K562 (cell line): ENCODE measurements around the gene NRXN3. TPM values are rescaled to one million over a fixed set of nuclear protein-coding genes. Genes with fewer than 3 reads are reported as not detected.

Source experiments
- ATAC-seq: fragments of 200-7000 bp; cut with Tn5 transposase; 3 replicates; pipeline ENCODE4 v1.9.1; 2020; ENCODE audit warnings: moderate library complexity
- BruUV-seq: library from RNA; stranded (reverse); fragments of 400-500 nt; replicated peaks from 2 replicates; lab custom pipeline; 2021; lab: Mats Ljungman, UMichigan
- CTCF ChIA-PET: fragments of 300-600 bp; formaldehyde crosslinking; extraction: SDS; loops from one replicate; lab custom pipeline; 2021; ENCODE audit warnings: low intra/inter-chr PET ratio; lab: Yijun Ruan, JAX
- POLR2A ChIA-PET: fragments of 300-600, 350-650 bp; sonication (Branson Sonifier 250); formaldehyde crosslinking; extraction: SDS; loops from one replicate; lab custom pipeline; 2021; ENCODE audit warnings: antibody characterized with exemption, inconsistent platforms; lab: Yijun Ruan, JAX
- DNase-seq, 4 experiments: peaks; one replicate each; pipeline versions ENCODE4 v3.0.0 to v3.0.0-alpha.2; 2011 to 2018; ENCODE audit warnings: low spot score in 3 of 4, mixed read lengths in 3 of 4; ENCODE audit errors: extremely low read depth in 1 of 4
- FAIRE-seq: peaks from 2 replicates; lab custom pipeline; 2011; peaks lifted over from hg19 to GRCh38; lab: Jason Lieb, UNC
- H2AFZ ChIP-seq: 2 replicates; pipeline ENCODE4 v1.6.0; 2011; ENCODE audit warnings: low read depth, low read length, control low read depth, inconsistent platforms
- H3K27ac ChIP-seq: fragments of 200-600 bp; 3 replicates; pipeline ENCODE4 v1.8.0; 2011; ENCODE audit warnings: low read depth, mild to moderate bottlenecking, control low read depth, inconsistent platforms, low read length, moderate library complexity, mixed read lengths; ENCODE audit errors: extremely low read depth
- H3K27me3 ChIP-seq, 2 experiments: fragments of 300-600 bp in 1 of 2; 2 replicates in 1 of 2; 3 replicates in 1 of 2; pipeline versions ENCODE4 v1.6.0 to v1.8.0; 2011; ENCODE audit warnings: inconsistent platforms in 2 of 2, low read length in 2 of 2, mild to moderate bottlenecking in 1 of 2, mixed read lengths in 1 of 2, moderate library complexity in 1 of 2; ENCODE audit not compliant: control insufficient read depth in 2 of 2, insufficient read depth in 2 of 2
- H3K36me3 ChIP-seq: fragments of 300-600 bp; 3 replicates; pipeline ENCODE4 v1.8.0; 2011; ENCODE audit warnings: mild to moderate bottlenecking, low read length, inconsistent platforms; ENCODE audit not compliant: control insufficient read depth, insufficient read depth
- H3K4me1 ChIP-seq, 2 experiments: fragments of 200-600 bp in 1 of 2; replicated peaks in 1 of 2; 2 replicates in 1 of 2; 3 replicates in 1 of 2; pipeline versions ENCODE4 v1.5.1 to v1.8.0; 2011; ENCODE audit warnings: inconsistent platforms in 2 of 2, low read length in 2 of 2, mild to moderate bottlenecking in 1 of 2, mixed read lengths in 1 of 2, moderate library complexity in 1 of 2; ENCODE audit not compliant: control insufficient read depth in 2 of 2, insufficient read depth in 2 of 2
- H3K4me2 ChIP-seq: 2 replicates; pipeline ENCODE4 v1.6.1; 2011; ENCODE audit warnings: low read length, control low read depth, inconsistent platforms, mixed read lengths; ENCODE audit not compliant: insufficient read depth
- H3K4me3 ChIP-seq: fragments of 200-600 bp; sonication (generic), shearing (Covaris generic); 2 replicates; pipeline ENCODE4 v1.5.1; 2016; ENCODE audit warnings: control low read depth, inconsistent platforms
- H3K79me2 ChIP-seq: fragments of 200-600 bp; 3 replicates; pipeline ENCODE4 v1.8.0; 2011; ENCODE audit warnings: low read length, inconsistent platforms; ENCODE audit not compliant: control insufficient read depth, insufficient read depth
- H3K9ac ChIP-seq, 2 experiments: 2 replicates each; pipeline versions ENCODE4 v1.6.0 to v1.6.1; 2011; ENCODE audit warnings: low read depth in 2 of 2, low read length in 2 of 2, control low read depth in 1 of 2, inconsistent platforms in 1 of 2, mild to moderate bottlenecking in 1 of 2, mixed read lengths in 1 of 2; ENCODE audit not compliant: insufficient read depth in 1 of 2
- H3K9me1 ChIP-seq: one replicate; pipeline ENCODE4 v1.6.0; 2011; ENCODE audit warnings: inconsistent platforms, mild to moderate bottlenecking, low read length, moderate library complexity; ENCODE audit not compliant: control insufficient read depth, insufficient read depth
- H3K9me3 ChIP-seq: replicated peaks from 2 replicates; pipeline ENCODE4 v1.5.1; 2011; ENCODE audit warnings: low read depth, low read length, inconsistent platforms; ENCODE audit not compliant: control insufficient read depth, insufficient read depth
- H4K20me1 ChIP-seq: replicated peaks from 2 replicates; pipeline ENCODE4 v1.6.1; 2011; ENCODE audit warnings: low read length, inconsistent platforms, mixed read lengths; ENCODE audit not compliant: control insufficient read depth, insufficient read depth
- BRD4 ChIP-seq: fragments of 200-600 bp; sonication (generic); IDR thresholded peaks from 2 replicates; pipeline ENCODE4 v1.6.1; 2017; ENCODE audit warnings: inconsistent platforms
- BRF1 ChIP-seq: IDR thresholded peaks from 3 replicates; pipeline ENCODE4 v1.6.1; 2011; ENCODE audit warnings: borderline replicate concordance, mild to moderate bottlenecking; ENCODE audit not compliant: insufficient read length; ENCODE audit errors: extremely low read depth
- CBFB ChIP-seq: sonication (generic); formaldehyde crosslinking; IDR thresholded peaks from 2 replicates; pipeline ENCODE4 v1.4.0; 2020; ENCODE audit warnings: mild to moderate bottlenecking, missing genetic modification reagents
- CBX5 ChIP-seq: IDR thresholded peaks from 2 replicates; pipeline ENCODE4 v1.6.1; 2014; ENCODE audit warnings: low read depth, borderline replicate concordance
- CCNT2 ChIP-seq: IDR thresholded peaks from 2 replicates; pipeline ENCODE4 v1.6.1; 2011; ENCODE audit warnings: borderline replicate concordance, low read depth, mild to moderate bottlenecking, moderate library complexity, mixed read lengths, low read length; ENCODE audit not compliant: insufficient read length; ENCODE audit errors: extremely low read depth
- FOXJ3 ChIP-seq: sonication (generic); formaldehyde crosslinking; IDR thresholded peaks from 2 replicates; pipeline ENCODE4 v1.4.0; 2020; ENCODE audit warnings: mild to moderate bottlenecking, missing genetic modification reagents
- KLF16 ChIP-seq: IDR thresholded peaks from 2 replicates; pipeline ENCODE4 v1.6.1; 2016; ENCODE audit warnings: antibody characterized with exemption
- NCOA6 ChIP-seq: fragments of 450-650 bp; IDR thresholded peaks from 2 replicates; pipeline ENCODE4 v1.6.1; 2017; ENCODE audit warnings: mild to moderate bottlenecking
- RB1 ChIP-seq: fragments of 450-650 bp; IDR thresholded peaks from 2 replicates; pipeline ENCODE4 v1.6.1; 2017; ENCODE audit warnings: low read depth, mild to moderate bottlenecking
- RBBP5 ChIP-seq: fragments of 200-600 bp; sonication (generic); IDR thresholded peaks from 2 replicates; pipeline ENCODE4 v1.6.1; 2012; ENCODE audit warnings: borderline replicate concordance, mild to moderate bottlenecking, low read length, control low read depth, inconsistent platforms; ENCODE audit not compliant: insufficient read depth, poor library complexity, severe bottlenecking
- ZZZ3 ChIP-seq: fragments of 450-650 bp; IDR thresholded peaks from 2 replicates; pipeline ENCODE4 v1.6.1; 2016; ENCODE audit warnings: antibody characterized with exemption, mild to moderate bottlenecking, moderate library complexity
- WGBS: fragments of 100-300 bp; shearing (Covaris generic); methylation state at CpG from one replicate; pipeline ENCODE4 v1.1.6; 2016; ENCODE audit warnings: low coverage, mixed read lengths; ENCODE audit not compliant: insufficient coverage; ENCODE audit errors: missing lambda C conversion rate; 5-methylcytosine and 5-hydroxymethylcytosine counted together
- in situ Hi-C: fragments of 300-500 bp; cut with MboI; formaldehyde crosslinking; loops from 4 replicates; pipeline ENCODE4 v1.15.0; 2018; ENCODE audit warnings: inconsistent platforms, mixed read lengths
- intact Hi-C: fragments of 100-400 bp; cut with micrococcal nuclease; formaldehyde crosslinking; loops from 2 replicates; pipeline ENCODE4 v1.14.2; 2022
- polyA plus RNA-seq, 8 experiments: library from polyadenylated mRNA; depleted of rRNA in 4 of 8; stranded (reverse) in 5 of 8; unstranded in 3 of 8; fragments of >200 nt; fragmentation: Nextera tagmentation in 2 of 8; fragmentation: Illumina TruSeq in 1 of 8; extraction: Ambion mirVana in 2 of 8; extraction: Trizol in 1 of 8; gene quantifications; 2 replicates each; pipeline versions ENCODE4 v1.2.1 to v1.2.3, GENCODE V29; 2011 to 2014; ENCODE audit warnings: inconsistent platforms in 1 of 8, missing spikeins in 1 of 8
- total RNA-seq, 7 experiments: library from RNA; depleted of rRNA in 6 of 7; stranded (reverse); fragments of >200 nt in 6 of 7; fragmentation: Illumina TruSeq in 2 of 7; extraction: Trizol in 2 of 7; gene quantifications; 2 replicates each; pipeline versions ENCODE4 v1.2.1 to v1.2.3, GENCODE V29; 2011 to 2021; ENCODE audit warnings: low replicate concordance in 1 of 7
- TF ChIP-seq, protein P1 (sequence below): fragments of 450-650 bp; IDR thresholded peaks from 2 replicates; pipeline ENCODE4 v1.7.0; 2016; ENCODE audit warnings: borderline replicate concordance

The NRXN3 gene
- total and polyA plus RNA-seq, 9 of the 15 experiments (the other 6 are each of a cell fraction or from before 2014, with no cell fraction given) = 0.09 TPM; not detected in 8

DNA sequence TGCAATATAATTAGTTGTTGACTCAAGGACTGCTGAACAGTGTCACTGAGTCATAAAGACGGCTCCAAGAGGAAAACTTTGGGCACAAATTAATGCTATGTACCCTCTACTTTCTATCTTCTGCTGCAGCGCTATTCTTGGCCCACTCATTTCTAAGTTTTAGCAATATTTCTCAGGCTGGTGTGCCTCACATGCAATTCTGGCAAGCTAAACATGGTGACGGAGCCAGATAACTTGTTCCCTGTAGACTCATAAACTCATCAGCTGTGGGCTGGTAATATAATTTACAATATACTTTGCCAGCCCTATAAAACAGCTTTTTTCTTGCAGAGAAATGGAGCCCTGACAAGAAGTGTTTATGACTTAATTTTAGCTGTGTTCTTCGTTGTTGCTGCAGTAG is 615.1 kb downstream of the NRXN3 start:
- Histone ChIP-seq H3K27me3 (no peaks in the 10 kb centered on the region), H3K4me1 (no peaks in the 10 kb centered on the region), H4K20me1 (no peaks in the 10 kb centered on the region), H3K9ac (no peak overlapping the region), H3K4me2 (no peak overlapping the region), H3K9me1 (no peaks in the 10 kb centered on the region), H3K36me3 (no peaks in the 10 kb centered on the region), H3K27ac (no peak overlapping the region), H3K9me3 (no peaks in the 10 kb centered on the region), H3K79me2 (no peaks in the 10 kb centered on the region), H2AFZ (no peak overlapping the region), H3K4me3 (no peak overlapping the region)
- DNase-seq (no peak), ATAC-seq (no peak), FAIRE-seq (no peak)
- POLR2A ChIA-PET = no interaction called here
- TF ChIP-seq RB1 (no peak), CBX5 (no peak), KLF16 (no peak), BRF1 (no peak), ZZZ3 (no peak), CCNT2 (no peak), BRD4 (no peak), NCOA6 (no peak), CBFB (CRISPR knock-in tag) (no peak), FOXJ3 (no peak), RBBP5 (no peak)
- TF ChIP-seq, protein P1, sequence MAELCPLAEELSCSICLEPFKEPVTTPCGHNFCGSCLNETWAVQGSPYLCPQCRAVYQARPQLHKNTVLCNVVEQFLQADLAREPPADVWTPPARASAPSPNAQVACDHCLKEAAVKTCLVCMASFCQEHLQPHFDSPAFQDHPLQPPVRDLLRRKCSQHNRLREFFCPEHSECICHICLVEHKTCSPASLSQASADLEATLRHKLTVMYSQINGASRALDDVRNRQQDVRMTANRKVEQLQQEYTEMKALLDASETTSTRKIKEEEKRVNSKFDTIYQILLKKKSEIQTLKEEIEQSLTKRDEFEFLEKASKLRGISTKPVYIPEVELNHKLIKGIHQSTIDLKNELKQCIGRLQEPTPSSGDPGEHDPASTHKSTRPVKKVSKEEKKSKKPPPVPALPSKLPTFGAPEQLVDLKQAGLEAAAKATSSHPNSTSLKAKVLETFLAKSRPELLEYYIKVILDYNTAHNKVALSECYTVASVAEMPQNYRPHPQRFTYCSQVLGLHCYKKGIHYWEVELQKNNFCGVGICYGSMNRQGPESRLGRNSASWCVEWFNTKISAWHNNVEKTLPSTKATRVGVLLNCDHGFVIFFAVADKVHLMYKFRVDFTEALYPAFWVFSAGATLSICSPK = no peak
- CTCF ChIA-PET = no interaction called here
- BruUV-seq = no TSS peak
- in situ Hi-C loops (no loop called here), intact Hi-C loops (no loop called here)
- 0% methylated on average over 4 of the region's 4 CpGs for WGBS
